Calu3 (cell line): Measurements from ENCODE around the gene KAT6B. TPM values are rescaled to one million over a fixed set of nuclear protein-coding genes. Genes with fewer than 3 reads are reported as not detected.

ENCODE experiments used
- BruUV-seq: library from RNA; stranded (reverse); fragments of 400-500 nt; replicated peaks from 2 replicates; lab custom pipeline; 2021; lab: Mats Ljungman, UMichigan
- CTCF ChIA-PET: fragments of 300-600 bp; sonication (Branson Sonifier 250); formaldehyde crosslinking; loops from one replicate; lab custom pipeline; 2022; ENCODE audit warnings: antibody characterized with exemption; lab: Charles Lee
- DNase-seq: peaks from one replicate; pipeline ENCODE4 v3.0.0; 2022
- H3K27ac Mint-ChIP-seq: one replicate; pipeline ENCODE4 v1.8.0; 2022; ENCODE audit warnings: mixed read lengths; ENCODE audit not compliant: unreplicated experiment
- H3K27me3 Mint-ChIP-seq: one replicate; pipeline ENCODE4 v1.8.0; 2022; ENCODE audit warnings: mixed read lengths; ENCODE audit not compliant: unreplicated experiment
- H3K36me3 Mint-ChIP-seq: one replicate; pipeline ENCODE4 v1.8.0; 2022; ENCODE audit warnings: mild to moderate bottlenecking, moderate library complexity, mixed read lengths; ENCODE audit not compliant: insufficient read depth, unreplicated experiment
- H3K4me1 Mint-ChIP-seq: one replicate; pipeline ENCODE4 v1.8.0; 2022; ENCODE audit warnings: mild to moderate bottlenecking, low read depth, mixed read lengths; ENCODE audit not compliant: unreplicated experiment
- H3K4me3 Mint-ChIP-seq: one replicate; pipeline ENCODE4 v1.8.0; 2022; ENCODE audit warnings: mild to moderate bottlenecking, low read depth, moderate library complexity, mixed read lengths; ENCODE audit not compliant: unreplicated experiment
- H3K9me3 Mint-ChIP-seq: one replicate; pipeline ENCODE4 v1.8.0; 2022; ENCODE audit warnings: low read depth, mixed read lengths; ENCODE audit not compliant: unreplicated experiment
- intact Hi-C: fragments of 100-400 bp; cut with micrococcal nuclease; formaldehyde crosslinking; loops from one replicate; pipeline ENCODE4 v1.10.0; 2022; ENCODE audit not compliant: unreplicated experiment
- total RNA-seq: library from RNA; stranded (reverse); gene quantifications from 2 replicates; pipeline ENCODE4 v1.2.3, GENCODE V29; 2022
- TF ChIP-seq, protein P1 (sequence below): fragments of 200-600 bp; IDR thresholded peaks from one replicate; pipeline ENCODE4 v1.8.0; 2022; ENCODE audit warnings: antibody characterized with exemption; ENCODE audit not compliant: unreplicated experiment

Gene KAT6B
- total RNA-seq, 1 experiment from 2014 or later, result 28.6 TPM

DNA sequence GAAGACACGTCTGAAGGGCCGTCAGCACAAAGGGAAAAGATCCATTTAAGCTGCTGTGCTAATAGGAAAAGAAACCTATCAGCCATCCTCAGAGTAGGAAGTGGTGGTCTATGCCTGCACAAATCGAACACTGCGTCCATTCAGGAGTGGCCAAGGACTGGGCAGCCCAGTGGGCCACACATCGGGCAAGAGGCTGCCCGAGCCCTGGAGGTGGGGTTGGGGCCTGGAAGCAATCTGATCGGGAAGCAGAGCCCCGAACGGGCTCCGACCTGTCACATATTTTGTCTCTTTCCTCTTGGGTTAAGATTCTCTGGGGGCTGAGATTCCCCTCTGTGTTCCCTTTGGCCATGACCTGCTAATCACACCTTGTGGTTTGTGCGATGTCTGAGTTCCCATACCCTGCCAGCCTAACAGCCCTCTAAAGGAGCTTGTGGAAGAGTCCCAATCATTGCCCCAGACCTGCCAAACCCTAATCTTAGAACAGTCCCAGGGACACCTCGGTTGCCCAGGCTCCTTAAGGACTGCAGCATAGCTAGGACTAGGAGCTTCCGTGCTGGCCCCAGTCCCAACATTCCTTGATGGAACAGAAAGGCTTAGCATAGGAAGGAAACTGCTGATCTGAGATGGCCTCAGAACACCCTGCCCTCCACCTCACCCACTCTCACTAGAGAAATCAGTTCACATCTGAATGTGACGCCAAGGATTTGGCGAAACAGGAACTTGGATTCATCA, 207.2 kb downstream of the KAT6B start:
- intact Hi-C loops, result no loop called here
- H3K9me3 Mint-ChIP-seq, result no peaks in the 10 kb centered on the region
- no peak overlapping the region for H3K27ac Mint-ChIP-seq
- no peak for DNase-seq
- BruUV-seq, result no TSS peak
- H3K27me3 Mint-ChIP-seq, result no peaks in the 10 kb centered on the region
- H3K4me1 Mint-ChIP-seq, result no peaks in the 10 kb centered on the region
- TF ChIP-seq, protein P1, sequence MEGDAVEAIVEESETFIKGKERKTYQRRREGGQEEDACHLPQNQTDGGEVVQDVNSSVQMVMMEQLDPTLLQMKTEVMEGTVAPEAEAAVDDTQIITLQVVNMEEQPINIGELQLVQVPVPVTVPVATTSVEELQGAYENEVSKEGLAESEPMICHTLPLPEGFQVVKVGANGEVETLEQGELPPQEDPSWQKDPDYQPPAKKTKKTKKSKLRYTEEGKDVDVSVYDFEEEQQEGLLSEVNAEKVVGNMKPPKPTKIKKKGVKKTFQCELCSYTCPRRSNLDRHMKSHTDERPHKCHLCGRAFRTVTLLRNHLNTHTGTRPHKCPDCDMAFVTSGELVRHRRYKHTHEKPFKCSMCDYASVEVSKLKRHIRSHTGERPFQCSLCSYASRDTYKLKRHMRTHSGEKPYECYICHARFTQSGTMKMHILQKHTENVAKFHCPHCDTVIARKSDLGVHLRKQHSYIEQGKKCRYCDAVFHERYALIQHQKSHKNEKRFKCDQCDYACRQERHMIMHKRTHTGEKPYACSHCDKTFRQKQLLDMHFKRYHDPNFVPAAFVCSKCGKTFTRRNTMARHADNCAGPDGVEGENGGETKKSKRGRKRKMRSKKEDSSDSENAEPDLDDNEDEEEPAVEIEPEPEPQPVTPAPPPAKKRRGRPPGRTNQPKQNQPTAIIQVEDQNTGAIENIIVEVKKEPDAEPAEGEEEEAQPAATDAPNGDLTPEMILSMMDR, result no peak
- H3K36me3 Mint-ChIP-seq, result peaks cover 4% of the 10 kb centered on the region
- CTCF ChIA-PET, result no interaction called here
- H3K4me3 Mint-ChIP-seq, result no peak overlapping the region

DNA sequence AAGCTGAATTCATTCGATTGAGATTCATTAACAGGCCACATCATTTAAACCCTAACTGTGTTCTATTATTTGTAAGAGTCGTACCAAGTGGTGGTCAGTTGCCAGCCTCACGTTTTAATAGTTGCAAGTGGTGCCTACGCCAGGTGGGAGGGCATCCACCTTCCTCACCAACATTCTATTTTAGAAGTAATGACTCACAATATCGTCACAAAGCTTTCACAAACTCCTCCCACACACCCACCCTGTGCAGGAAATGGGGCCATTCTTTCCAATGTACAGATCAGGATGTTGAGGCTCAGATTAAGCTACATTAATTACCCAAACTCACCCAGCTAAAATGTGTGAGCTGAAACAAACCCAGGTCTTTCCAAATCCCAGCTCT, 207.7 kb downstream of the KAT6B start:
- no peak for DNase-seq
- CTCF ChIA-PET, result no interaction called here
- BruUV-seq, result no TSS peak
- Mint-ChIP-seq H3K36me3 (peaks cover 4% of the 10 kb centered on the region), H3K27me3 (no peaks in the 10 kb centered on the region), H3K9me3 (no peaks in the 10 kb centered on the region), H3K4me1 (no peaks in the 10 kb centered on the region), H3K27ac (no peak overlapping the region), H3K4me3 (no peak overlapping the region)
- TF ChIP-seq, protein P1, result no peak
- intact Hi-C loops, result no loop called here

GRCh38 chr10:75034714-75035258, 208.4 kb downstream of the KAT6B start:
- intact Hi-C loops, result no loop called here
- TF ChIP-seq, protein P1, result no peak
- no peak overlapping the region for H3K27ac Mint-ChIP-seq
- CTCF ChIA-PET, result no interaction called here
- no peaks in the 10 kb centered on the region for H3K9me3 Mint-ChIP-seq
- no peak overlapping the region for H3K4me3 Mint-ChIP-seq
- no peaks in the 10 kb centered on the region for H3K4me1 Mint-ChIP-seq
- no TSS peak for BruUV-seq
- peaks cover 4% of the 10 kb centered on the region for H3K36me3 Mint-ChIP-seq
- DNase-seq, result no peak
- no peaks in the 10 kb centered on the region for H3K27me3 Mint-ChIP-seq

DNA sequence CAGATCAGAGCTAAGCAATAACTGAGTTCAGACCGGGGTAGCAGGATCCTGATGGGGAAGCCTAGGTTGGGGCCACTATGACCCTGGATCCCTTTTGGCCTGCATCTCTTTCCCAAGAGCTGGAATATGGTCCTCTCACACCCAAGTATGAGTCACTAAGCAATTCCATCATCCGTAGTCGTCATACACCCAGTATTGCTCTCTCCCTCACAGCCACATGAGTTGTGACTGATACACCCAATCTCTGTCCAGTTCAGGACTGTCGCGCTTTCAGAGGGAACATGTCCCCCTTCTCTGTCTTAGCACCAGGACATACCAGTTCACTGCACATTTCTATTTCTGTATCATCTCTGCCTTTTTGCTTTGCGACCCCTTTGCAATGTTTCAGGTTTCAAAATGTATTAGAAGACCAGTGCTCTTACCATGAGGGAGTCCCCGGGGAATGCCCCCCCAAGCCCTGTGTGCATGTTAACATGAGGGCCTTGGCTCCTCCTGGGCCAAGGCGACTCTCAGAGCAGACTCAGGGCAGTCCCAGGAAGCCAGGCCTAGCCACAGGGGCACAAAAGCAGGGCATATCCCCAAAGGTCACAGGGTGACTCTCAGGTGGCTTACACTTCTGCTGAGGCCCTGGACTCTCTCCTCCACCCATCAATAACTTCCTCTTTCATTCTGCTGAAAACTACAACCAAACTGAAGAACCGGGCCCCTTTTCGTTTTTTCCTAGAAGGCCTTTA, 209.7 kb downstream of the KAT6B start:
- H3K4me1 Mint-ChIP-seq, result no peaks in the 10 kb centered on the region
- H3K36me3 Mint-ChIP-seq, result no peaks in the 10 kb centered on the region
- H3K4me3 Mint-ChIP-seq, result no peak overlapping the region
- intact Hi-C loops, result no loop called here
- H3K27me3 Mint-ChIP-seq, result peaks cover 2% of the 10 kb centered on the region
- BruUV-seq, result no TSS peak
- no peak for DNase-seq
- no peak overlapping the region for H3K27ac Mint-ChIP-seq
- no peaks in the 10 kb centered on the region for H3K9me3 Mint-ChIP-seq
- TF ChIP-seq, protein P1, result no peak
- CTCF ChIA-PET, result no interaction called here
